HG02870 (cell line): ENCODE data around the gene RNF130.
"Not testable (repeated sequence)": the region's sequence is repeated elsewhere in the genome, so short reads cannot be mapped to it uniquely, and the experiment has no call there.

Source experiments
- ATAC-seq: cut with Tn5 transposase; IDR thresholded peaks from one replicate; pipeline ENCODE4 v1.9.1; 2021; ENCODE audit warnings: mild to moderate bottlenecking, moderate library complexity; ENCODE audit not compliant: unreplicated experiment

The RNF130 gene

DNA sequence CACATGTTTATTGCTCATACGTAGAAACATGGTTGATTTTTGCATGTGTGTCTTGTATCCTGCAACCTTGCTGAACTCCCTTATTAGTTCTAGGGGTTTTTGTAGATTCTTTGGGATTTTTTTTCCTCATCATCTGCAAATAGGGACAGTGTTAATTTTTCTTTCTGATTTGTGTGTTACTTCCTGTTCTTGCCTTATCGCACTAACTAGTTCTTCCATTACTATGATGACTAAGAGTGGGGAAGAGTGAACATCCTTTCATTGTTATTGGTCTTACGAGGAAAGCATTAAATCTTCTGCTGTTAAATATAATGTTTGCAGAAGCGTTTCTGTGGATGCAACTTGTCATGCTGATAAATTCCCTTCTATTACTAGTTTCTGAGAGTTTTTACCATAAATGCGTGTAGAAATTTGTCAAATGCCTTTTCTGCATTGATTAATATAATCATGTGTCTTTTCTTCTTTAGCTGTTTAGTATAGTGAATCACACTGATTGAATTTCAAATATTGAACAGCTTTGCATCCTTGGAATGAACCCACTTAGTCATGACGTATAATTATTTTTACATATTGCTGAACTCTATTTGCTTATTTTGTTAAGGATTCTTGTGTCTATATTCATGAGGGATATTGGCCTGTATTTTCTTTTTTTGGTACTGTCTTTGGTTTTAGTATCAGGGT lies 32.1 kb upstream of the RNF130 start:
- no peak for ATAC-seq

DNA sequence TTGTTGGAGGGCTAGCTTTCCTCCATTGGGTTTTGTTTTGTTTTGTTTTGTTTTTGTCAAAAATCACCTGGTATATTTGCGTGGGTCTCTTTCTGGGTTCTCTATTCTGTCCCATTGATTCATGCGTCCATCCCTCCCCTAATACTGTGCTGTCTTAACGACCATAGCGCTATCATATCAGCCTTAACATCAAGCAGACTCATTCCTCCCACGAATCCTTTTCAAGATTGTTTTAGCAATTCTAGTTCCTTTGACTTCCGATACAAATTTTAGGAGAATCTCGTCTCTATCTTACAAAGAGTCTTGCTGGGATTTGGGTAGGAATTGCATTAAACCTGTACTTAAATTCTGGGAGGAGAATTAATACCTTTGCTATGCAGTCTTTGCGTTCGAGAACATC lies 31.1 kb upstream of the RNF130 start:
- ATAC-seq: no peak

DNA sequence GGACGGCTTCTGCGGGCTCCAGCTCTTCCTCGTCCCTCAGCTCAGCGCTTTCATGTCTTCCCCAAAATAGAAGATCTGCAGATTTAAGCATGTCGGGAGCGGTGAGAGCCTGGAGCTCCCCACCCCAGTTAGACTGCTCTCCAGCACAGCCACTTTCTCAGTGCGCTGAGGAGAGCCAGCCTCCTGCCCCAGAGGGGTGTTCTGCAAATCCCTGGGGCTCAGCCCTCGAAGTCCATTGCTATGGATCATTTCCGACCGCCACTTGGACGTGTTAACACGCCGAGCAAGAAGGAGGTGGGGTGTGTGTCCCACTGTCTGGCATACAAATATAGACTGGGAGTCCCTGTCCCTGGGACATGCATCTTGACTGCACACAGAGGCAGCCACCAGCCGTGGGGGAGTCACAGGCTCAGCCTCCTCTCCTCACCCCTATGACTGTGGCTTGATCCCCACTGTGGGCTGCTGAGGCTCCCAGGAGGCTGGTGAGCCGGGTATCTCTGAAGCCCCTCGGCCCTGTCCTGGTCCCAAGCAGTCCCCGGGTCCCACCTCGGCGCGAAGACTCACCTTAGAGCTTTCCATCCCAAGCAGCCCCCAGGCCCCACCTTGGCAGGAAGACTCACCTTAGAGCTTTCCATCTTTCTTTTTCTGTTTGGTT lies 30.0 kb upstream of the RNF130 start:
- no peak for ATAC-seq

DNA sequence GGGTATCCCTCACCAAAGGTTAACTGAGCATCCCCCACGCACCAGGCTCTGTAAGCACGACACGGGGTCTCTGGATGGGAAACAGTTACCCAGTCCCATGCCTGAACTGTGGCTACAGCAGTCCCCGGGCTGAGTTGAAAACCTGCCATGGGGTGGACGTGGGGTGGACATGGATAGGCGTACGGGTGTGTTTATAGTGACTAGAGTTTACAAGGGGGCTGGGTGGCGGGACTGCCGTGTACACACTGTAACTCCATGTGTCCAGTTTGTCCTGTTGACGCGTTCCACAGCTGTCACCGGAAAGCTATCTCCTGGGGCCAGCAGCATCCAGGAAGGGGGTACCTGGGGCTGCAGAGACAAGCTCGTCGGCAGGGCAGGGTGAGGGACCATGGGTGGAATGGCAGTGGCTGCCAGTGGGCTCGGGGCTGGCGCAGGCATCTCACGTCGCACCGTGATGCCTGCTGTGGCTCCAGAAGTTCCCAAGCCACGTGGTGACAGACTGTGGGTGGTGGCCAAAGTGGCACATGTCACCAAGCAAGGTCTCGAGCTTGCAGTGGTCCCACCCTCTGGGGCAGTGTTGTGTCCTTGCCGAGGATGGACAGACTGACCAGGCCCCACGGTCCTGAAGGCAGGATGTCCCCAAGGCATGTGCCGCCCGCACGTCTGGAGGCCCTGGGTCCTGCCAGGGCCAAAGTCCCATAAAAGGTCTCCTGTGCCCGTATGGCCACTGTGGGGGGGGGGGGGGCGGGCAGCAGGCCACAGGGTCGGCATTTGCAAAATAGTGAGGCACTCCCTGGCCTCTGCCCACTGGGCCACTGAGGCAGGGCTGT lies 29.3 kb upstream of the RNF130 start:
- no peak for ATAC-seq

DNA sequence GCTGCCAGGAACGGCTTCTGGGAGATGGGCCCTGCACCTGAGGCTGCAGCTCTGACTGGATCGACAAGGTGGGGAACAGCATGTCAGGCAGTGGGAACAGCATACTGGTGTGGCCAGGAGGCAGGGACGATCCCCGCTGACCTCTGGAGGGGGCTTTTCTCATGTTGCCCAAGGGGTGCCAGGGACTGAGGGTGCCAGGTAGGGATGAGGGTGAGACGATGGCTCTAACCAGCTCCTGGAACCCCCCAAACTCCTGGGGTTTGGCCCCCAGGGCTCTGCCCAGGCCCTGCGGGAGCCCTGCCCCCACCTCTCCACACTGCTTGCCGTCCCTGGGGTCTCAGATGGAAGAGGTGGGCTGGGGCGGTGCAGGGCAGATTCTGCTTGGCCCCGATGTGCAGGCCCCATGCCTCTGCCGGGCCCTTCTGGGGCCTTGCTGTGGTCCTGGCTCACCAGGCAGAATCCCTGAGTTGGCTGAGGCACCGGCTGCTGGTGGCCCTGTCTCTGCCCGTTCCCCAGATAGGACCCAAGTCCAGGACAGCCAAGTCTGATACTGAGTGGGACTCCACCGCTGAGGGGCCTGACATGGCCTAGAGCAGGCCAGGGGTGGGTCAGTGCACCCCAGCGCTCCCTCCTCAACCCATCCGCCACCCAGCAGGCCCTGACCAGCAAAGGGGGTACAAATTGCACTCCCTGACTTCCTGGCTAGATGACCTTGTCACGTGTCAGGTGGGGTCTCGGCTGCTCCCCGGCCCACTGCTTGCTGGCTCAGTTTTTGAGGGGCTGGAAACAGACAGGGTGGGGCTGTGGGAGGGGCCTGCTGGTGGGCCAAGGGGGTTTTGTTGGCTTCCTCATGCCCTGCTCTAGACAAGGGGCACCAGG lies 28.4 kb upstream of the RNF130 start:
- no peak for ATAC-seq

DNA sequence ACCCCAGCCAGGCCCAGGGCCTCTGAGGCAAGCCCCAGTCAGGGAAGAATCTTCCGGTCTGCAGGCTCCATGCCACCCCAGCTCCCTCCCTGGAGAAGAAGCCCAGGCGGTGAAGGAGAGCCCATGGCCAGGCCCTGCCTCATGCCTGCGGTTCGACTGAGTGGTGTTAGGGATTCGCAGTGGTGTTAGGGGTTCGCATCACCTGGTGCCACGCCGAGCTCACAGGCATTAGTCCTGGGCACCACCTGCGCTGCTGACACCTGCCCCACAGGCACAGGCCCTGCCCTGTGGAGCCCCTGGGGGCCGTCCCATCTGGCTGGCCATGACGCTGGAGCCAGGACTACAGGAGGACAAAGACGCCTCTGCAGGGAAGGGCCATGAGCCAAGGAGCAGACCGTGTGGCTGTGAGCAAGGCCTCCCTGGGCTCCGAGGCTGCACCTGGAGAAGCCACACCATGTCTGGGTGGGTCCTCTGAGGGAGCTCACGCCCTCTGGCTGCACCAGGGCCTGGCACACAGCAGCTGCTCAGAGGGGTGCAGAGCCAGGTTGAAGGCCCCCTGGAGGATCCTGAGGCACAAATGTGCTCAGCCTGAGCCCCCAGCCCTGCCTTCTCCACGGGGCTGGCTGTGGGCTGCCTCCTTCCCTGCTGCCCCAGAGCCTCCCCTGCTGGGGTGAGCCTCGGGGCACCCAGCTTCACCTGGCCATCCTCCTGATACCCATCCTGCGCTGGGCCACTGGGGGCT lies 27.6 kb upstream of the RNF130 start:
- no peak for ATAC-seq

DNA sequence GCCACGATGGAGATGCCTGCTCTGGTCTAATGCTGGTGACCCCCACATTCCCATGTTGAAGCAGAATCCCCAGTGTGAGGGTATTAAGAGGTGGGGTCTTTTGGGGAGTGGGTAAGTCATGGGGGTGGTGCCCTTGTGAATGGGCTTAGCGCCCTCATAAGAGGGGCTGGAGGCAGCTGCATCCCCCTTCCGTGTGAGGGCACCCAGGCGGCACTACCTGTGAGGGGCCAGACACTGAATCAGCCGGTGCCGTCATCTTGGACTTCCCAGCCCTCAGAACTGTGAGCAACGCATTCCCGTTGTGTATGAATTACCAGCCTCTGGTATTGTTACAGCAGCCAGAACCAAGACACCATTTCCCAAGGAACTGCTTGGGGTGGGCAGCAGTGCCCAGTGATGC lies 27.0 kb upstream of the RNF130 start:
- no peak for ATAC-seq

DNA sequence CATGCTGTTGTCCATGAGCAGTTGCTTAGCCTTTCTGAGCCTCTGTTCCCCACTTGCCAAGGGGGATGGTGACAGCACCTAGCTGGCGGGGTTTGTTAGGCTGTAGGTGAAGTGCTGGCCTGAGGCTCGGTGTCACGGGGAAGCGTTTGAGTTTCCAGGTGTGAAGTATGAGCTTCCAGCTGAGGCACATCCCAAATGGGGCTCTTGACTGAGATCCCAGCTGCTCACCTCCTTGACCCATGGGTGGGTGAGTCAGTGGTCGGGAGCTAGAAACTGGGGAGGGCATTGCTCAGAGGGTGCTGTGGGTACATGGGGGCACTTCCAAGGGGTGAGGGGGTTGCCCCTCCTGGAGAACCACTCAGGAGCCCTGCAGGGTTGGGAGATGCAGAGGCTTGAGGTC lies 26.4 kb upstream of the RNF130 start:
- ATAC-seq: no peak

DNA sequence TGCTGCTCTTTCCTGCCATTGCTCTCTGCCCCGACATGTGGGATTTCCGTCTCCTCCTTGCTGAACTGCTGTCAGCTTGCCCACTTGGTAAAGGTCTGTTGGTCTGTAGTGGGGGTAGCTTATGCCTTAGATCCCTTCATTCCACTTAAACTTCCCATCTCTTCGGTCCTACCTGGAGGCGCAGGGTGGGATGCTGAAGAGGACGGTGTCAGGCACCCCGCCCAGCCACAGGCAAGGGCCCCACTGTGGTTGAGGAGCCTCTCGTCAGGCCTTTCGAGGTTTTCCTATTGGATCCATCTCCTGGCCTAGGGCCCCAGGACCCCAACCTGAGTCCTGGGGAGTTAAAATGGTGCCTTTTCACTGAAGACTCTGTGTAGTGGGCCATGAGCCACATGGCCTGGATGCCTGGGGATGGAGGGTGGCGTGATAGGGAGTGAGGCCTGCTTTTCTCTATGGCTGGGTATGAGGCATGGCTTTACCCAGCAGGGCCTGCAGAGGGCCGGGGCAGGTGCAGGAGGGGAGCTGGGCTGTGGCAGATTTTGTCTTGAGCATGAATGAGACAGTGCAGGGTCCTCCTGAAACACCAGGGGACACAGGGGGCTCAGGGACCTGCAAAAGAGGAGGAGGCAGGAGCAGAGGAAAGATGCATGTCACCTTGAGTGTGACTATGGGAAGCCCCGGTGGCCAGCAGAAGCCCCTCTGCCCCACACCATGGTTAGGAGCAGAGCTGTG lies 25.8 kb upstream of the RNF130 start:
- no peak for ATAC-seq

DNA sequence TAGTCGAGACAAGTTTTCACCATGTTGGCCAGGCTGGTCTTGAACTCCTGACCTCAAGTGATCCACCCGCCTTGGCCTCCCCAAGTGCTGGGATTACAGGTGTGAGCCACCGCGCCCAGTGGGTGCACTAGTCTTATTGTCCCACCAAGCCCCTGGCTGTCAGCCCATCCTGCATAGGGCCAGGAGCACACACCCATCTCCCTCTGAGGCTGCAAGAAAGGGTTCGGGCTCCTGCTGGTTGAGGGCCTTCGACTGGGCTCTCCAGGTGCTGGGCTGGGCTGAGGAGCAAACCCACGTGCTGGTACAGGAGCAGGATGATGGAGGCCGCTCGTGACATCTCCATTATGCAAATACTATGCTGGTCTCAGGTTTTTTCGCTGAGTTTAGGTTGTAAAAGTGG lies 25.1 kb upstream of the RNF130 start:
- no peak for ATAC-seq

DNA sequence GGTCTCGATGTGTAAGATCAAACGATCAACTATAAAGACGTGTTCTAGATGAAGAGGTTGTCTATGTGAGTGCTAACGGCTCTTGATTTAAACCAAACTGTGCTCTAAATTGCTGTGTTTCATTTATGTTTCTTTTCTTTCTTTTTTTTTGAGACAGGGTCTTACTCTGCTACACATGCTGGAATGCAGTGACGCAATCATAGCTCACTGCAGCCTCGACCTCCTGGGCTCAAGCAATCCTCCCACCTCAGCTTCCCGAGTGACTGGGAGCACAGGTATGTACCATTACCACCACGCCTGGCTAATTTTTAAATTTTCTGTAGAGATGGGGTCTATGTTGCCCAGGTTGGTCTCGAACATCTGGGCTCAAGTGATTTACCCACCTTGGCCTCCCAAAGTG lies 24.0 kb upstream of the RNF130 start:
- no peak for ATAC-seq

DNA sequence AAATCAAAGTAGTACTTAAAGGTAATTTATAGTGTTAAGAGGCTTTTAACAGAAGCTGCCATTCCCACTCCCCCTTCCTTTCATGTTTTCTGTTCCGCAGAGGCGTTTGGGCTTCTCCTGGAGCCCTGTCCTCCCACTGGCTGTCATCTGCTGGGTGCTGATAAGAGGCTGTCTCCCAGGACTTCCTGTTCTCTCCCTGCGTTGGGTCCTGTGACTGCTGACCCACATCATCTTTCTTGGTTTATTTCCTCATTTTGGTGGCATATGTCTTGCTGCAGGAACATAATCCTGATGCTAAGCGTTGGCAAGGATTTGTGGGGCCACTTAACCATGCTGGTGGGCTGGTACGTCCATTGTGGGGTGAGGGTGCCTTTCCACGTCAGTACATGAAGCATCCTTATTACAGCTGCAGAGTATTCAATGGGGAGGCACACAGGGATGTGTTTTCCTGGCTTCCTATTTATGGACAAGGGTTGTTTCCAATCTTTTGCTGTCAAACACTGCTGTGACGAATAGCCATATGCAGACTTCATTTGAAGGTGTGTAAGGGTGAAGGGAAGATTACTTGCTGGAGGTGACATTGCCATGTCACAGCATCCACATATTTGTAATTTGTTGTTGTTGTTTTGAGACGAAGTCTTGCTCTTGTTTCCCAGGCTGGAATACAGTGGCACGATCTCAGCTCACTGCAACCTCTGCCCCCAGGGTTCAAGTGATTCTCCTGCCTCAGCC lies 22.3 kb upstream of the RNF130 start:
- no peak for ATAC-seq

DNA sequence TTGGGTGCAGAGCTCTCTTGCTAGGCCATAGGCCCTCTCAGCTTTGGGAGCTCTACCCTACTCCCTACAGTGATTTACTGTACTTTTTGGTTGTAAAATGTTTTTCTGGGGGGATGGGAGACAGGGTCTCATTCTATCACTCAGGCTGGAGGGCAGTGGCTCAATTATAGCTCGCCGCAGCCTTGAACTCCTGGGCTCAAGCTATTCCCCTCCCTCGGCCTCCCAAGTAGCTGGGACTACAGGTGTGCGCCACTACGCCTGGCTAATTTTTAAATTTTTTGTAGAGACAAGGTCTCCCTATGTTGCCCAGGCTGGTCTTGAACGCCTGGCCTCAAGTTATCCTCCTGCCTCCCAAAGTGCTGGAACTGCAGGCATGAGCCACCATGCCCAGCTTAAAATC lies 21.7 kb upstream of the RNF130 start:
- ATAC-seq: no peak

DNA sequence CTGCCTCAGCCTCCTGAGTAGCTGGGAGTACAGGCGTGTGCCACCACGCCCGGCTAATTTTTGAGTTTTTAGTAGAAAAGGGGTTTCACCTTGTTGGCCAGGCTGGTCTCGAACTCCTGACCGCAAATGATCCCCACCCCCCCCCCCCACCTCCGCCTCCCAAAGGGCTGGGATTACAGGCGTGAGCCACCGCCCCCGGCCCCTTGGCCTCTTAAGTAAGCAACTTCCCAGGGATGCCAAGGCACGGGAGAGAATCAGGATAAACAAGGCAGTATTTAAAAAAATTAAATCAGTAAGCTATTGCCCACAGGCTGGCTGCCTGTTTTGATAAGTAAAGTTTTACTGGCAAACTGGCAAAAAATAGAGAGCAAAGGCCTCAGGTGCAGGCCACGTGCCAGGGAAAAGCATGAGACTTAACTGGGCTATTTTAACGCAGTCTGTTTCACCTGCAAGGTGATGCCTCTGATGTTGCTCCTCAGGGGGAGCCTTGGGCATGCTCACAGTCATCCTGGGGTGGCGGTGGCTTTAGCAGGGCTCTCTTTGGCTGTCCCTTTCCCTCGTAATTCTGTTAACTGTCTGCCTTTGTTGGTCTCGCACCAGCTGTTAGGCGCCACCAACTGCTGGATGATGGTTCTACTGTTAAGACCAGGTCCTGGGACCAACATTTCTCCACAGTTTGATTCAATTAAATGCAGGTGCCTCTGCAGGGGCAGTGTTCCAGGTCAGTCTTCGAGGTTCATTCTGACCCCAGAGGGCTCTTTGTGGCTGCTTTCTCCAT lies 19.4 kb upstream of the RNF130 start:
- ATAC-seq: no peak

DNA sequence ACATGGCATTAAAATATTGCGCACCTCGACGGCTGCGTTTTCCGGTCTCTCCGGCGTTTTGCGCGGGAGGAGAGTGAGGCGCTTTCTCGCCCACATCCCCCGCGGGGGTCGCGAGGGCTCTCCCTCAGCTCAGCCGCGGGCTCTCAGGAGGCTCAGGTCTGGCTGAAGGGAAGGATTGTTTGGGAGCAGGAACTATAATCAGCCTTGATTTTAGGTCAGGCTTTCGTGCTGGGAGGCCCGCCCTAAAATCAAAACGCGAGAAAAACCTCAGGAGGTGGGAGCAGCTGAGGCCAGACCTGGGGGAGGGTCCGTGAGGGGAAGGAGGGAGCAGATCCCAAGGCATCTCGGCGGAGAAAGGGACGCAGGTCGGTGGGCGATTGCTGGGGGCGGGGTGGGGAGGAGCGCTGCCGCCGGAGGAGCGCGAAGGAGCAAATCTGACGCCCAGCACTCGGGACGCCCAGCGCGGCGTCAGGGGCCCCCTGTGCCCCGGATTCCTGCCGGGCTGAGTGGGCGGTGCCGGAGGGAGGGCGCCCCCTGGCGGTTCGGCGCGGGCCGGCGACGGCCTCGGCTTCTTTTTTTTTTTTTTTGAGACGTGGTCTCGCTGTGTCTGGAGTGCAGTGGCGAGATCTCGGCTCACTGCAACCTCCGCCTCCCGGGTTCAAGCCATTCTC lies 18.7 kb upstream of the RNF130 start:
- ATAC-seq: no peak

DNA sequence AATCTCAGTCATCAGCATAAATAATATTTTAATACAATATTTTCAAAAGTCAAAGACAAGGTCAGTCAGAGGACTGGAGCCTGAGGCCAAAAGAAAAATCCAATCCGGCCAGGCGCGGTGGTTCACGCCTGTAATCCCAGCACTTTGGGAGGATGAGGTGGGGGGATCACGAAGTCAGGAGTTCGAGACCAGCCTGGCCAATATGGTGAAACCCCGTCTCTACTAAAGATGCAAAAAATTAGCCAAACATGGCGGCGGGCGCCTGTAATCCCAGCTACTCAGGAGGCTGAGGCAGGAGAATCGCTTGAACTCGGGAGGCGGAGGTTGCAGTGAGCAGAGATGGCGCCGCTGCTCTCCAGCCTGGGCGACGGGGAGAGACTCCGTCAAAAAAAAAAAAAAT lies 18.1 kb upstream of the RNF130 start:
- ATAC-seq: not testable (repeated sequence)

DNA sequence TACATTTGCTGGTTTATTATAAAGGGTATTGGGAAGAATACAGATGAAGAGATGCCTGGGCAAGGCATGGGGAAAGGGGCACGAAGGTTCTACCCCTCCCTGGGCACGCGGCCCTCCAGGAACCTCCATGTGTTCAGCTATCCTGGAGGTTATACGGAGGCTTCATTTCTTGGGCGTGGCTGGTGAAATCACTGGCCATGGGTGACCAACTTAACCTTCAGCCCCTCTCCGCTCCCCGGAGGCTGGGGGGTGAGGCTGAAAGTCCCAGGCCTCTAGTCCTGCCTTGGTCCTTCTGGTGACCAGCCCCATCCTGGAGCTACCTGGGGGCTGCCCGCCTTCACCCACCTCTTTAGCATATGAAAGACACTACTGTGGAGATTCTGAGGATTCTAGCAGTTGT lies 17.0 kb upstream of the RNF130 start:
- no peak for ATAC-seq
